ENCODE measurements around the gene TSTD1. TPM values are rescaled to one million over a fixed set of nuclear protein-coding genes. Genes with fewer than 3 reads are reported as not detected.

The TSTD1 gene, protein sequence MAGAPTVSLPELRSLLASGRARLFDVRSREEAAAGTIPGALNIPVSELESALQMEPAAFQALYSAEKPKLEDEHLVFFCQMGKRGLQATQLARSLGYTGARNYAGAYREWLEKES
- total RNA-seq: 1.6 and 18.6 TPM in 2 replicates

DNA sequence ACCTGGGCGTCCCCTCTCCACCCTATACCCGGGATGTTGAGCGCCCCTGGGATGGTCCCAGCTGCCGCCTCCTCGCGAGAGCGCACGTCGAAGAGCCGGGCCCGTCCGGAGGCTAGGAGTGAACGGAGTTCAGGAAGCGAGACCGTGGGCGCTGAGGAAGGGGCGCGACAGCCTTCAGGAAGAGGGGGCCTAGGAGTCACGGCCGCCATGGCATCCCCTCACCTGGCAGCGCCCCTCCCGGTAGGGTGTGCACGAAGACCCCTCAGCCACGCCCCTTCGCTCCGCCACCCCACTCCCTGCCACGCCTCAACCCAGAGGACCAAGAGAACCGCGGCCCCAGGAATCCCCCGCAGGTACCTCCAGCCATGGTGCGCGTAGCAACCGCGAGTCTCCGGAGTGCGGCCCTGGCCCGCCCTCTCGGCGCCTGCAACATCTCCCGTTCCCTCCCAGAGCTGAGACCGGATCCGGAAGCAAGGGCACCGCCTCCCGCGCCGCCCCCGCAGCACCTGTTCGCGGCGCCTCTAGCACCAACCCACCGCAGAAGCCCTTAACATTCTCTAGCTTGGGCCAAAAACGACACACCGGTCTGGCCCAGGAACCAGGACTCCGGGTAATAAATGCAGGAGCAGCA is at the start of gene TSTD1:
TSS of gene TSTD1 (minus strand) at position 442 of the 631 bp plus-strand sequence. CDS start at position 367, 75 bp downstream.
- DNase-seq (ENCODE audit: low read depth): no peak
- TF ChIP-seq, protein P1, sequence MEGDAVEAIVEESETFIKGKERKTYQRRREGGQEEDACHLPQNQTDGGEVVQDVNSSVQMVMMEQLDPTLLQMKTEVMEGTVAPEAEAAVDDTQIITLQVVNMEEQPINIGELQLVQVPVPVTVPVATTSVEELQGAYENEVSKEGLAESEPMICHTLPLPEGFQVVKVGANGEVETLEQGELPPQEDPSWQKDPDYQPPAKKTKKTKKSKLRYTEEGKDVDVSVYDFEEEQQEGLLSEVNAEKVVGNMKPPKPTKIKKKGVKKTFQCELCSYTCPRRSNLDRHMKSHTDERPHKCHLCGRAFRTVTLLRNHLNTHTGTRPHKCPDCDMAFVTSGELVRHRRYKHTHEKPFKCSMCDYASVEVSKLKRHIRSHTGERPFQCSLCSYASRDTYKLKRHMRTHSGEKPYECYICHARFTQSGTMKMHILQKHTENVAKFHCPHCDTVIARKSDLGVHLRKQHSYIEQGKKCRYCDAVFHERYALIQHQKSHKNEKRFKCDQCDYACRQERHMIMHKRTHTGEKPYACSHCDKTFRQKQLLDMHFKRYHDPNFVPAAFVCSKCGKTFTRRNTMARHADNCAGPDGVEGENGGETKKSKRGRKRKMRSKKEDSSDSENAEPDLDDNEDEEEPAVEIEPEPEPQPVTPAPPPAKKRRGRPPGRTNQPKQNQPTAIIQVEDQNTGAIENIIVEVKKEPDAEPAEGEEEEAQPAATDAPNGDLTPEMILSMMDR (IDR thresholded peaks at IDR 0.05; ENCODE audit: insufficient read depth, low read depth, low read length): no peak
- peak within 1 kb of the TSS; percentile 44 for H3K4me3 ChIP-seq (ENCODE audit: low read depth, low read length)

DNA sequence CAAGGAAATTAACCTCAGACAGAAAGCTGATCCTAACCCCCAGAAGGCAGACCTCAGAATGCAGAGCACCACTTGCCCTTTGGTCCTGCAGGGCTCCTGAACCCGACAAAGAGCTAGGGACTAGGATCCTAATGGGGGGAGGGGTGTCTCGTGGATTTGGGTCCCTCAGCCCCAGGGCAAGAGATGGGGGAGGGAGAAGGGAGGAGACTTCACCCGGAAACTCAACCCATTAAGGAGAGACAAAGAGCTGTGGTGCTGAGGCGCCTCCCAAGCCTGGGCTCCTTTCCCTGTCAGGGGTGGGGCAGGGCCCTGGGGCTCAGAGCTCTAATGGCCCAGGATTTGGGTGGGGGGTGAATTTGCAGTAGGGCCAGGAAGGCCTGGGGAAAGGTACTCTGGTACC is 47.7 kb upstream of the TSTD1 start:
- no peak for DNase-seq (ENCODE audit: low read depth)
- TF ChIP-seq, protein P1 (IDR thresholded peaks at IDR 0.05; ENCODE audit: insufficient read depth, low read depth, low read length): no peak
- H3K4me3 ChIP-seq (ENCODE audit: low read depth, low read length): no peak overlapping the region

DNA sequence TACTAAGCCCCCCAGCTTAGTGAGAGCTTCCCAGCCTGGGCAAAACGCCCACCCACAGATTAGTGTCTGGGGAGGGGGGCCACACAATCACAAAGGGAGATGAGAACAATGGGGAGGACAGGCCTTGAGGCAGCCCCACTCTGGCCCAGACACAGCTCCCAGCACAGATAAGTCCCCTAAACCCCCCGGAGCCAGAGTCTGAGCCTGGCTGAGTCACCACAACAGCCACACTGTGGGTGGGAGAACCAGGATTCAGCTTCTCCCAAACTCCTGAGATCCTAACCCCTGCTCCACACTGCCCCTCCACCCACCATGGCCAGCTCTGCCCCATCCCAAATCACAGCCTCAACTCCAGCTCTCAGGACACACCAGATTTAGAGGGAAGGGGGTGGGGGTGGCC is 46.4 kb upstream of the TSTD1 start:
- peak; percentile 61 for DNase-seq (ENCODE audit: low read depth)
- TF ChIP-seq, protein P1 (IDR thresholded peaks at IDR 0.05; ENCODE audit: insufficient read depth, low read depth, low read length): no peak
- H3K4me3 ChIP-seq (ENCODE audit: low read depth, low read length): no peak overlapping the region

DNA sequence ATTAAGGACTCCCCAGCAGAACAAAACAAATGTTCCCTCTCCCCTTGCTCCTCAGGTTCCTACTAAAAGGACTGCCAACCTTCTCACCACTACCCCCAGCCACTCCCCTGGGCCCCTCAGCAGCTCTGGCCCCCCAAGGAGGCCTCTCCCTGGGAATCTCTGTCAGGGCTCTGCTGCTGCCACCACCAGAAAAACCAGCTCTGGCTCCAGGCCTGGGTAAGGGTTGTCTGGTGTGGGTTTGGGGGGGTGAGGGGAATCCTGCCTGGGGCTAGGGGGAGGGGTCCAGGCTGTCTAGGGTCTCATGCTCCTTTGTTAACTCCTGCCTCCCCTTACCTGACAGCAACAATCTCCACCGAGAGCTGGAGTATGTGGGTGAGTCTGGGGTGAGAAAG is 45.8 kb upstream of the TSTD1 start:
- TF ChIP-seq, protein P1 (IDR thresholded peaks at IDR 0.05; ENCODE audit: insufficient read depth, low read depth, low read length): no peak
- DNase-seq (ENCODE audit: low read depth): no peak
- H3K4me3 ChIP-seq (ENCODE audit: low read depth, low read length): no peak overlapping the region

DNA sequence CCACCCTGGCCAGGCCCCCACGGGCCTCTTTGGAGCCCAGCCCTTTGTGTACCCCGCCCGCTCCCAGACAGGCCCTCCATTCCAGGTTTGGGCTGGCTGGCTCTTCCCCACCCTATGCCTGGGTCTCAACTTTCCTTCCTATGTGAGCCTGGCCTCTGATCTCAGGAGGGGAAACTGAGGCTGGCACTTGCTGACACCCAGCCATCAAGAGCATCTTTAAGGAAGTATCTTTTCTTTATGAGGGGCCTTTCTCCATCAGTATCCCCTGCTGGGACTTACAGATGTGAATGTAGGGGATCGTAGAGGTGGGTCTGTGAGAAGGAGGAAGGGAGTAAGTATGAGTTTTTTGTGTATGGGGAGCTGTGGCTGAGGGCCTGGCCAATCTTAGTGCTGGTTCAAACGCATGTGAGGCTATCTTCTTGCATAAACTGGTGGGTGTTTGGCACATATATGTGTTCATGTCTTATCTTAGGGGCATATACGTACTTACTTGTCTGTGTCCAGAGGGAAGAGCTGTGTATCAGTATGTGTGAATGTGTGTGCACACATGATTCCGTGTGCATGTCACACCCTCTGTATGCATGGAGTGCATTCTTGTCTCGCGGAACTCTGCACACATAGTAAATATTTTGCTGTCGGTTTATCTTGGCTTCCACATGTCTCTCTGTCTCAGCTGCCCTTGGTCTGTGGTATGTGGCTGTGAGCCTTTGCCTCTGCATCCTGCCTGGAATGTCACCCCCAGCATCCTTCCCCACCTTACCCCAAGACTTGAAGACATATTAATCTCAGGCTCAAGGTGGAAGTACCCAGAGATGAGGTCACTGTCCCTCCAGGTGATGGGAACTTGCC is 45.2 kb upstream of the TSTD1 start:
- TF ChIP-seq, protein P1 (IDR thresholded peaks at IDR 0.05; ENCODE audit: insufficient read depth, low read depth, low read length): no peak
- no peak overlapping the region for H3K4me3 ChIP-seq (ENCODE audit: low read depth, low read length)
- peak; percentile 49 for DNase-seq (ENCODE audit: low read depth)

DNA sequence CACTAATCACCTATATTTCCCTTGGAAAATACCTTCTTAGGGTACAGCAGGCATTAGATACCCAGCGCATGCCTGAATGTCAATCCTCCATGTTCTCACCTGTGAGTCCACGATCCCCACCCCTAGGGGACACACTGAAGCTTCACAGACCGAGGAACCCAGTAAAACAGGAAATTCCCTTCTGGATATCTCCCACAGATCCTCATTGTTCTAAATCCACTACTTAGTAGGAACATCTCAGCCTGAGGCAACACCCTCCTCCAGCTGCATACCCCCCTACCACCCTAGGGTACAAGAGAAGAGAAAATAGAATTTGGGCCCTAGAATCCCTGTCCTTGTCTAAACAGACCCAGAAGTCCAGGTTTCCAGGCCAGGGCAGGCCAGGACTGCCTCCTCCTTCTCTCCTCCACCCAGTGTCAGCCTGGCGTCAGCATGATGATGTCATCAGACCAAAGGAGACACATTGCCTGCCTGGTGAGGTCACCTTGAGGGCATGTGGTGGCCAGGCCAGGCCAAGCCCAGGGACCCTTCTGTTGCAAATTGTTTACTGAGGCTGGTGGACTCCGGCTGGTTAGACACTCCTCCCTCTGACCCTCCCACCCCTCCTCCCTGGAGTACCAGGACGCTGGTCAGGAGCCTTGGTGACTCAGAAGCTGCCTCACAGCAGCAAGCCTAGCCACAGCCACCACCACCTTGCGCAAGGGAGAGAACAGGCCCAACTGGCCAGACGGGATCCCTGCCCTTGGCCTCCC is 44.4 kb upstream of the TSTD1 start:
- TF ChIP-seq, protein P1 (IDR thresholded peaks at IDR 0.05; ENCODE audit: insufficient read depth, low read depth, low read length): no peak
- peak; percentile 97 for DNase-seq (ENCODE audit: low read depth)
- no peak overlapping the region for H3K4me3 ChIP-seq (ENCODE audit: low read depth, low read length)

Data from fibroblast of villous mesenchyme (primary cell).